COLO829 (cell line): Measurements from ENCODE around the gene COL18A1.
"Not testable (repeated sequence)": the region's sequence is repeated elsewhere in the genome, so short reads cannot be mapped to it uniquely, and the experiment has no call there.

ENCODE experiments used
- DNase-seq: peaks from one replicate; pipeline ENCODE4 v3.0.0; 2012; ENCODE audit warnings: low spot score

The COL18A1 gene

GRCh38 chr21:45522381-45522780 is 117.4 kb downstream of the COL18A1 start:
- no peak for DNase-seq

- DNase-seq = no peak
These were observed 118.0 kb downstream of the COL18A1 start for GRCh38 chr21:45522986-45523385.

- no peak for DNase-seq
These were observed 118.6 kb downstream of the COL18A1 start for GRCh38 chr21:45523411-45524101.

- no peak for DNase-seq
These were observed 119.8 kb downstream of the COL18A1 start for GRCh38 chr21:45524756-45525152.

GRCh38 chr21:45525153-45525909 is 120.4 kb downstream of the COL18A1 start:
- no peak for DNase-seq

GRCh38 chr21:45525910-45526306 is 120.9 kb downstream of the COL18A1 start:
- no peak for DNase-seq

GRCh38 chr21:45527151-45527999 is 122.4 kb downstream of the COL18A1 start:
- DNase-seq = not testable (repeated sequence)

- no peak for DNase-seq
These were observed 123.2 kb downstream of the COL18A1 start for GRCh38 chr21:45528028-45528705.

- DNase-seq = no peak
These were observed 124.2 kb downstream of the COL18A1 start for GRCh38 chr21:45528981-45529784.

- DNase-seq = no peak
These were observed 124.9 kb downstream of the COL18A1 start for GRCh38 chr21:45529785-45530422.

GRCh38 chr21:45530423-45531113 is 125.6 kb downstream of the COL18A1 start:
- no peak for DNase-seq

GRCh38 chr21:45531114-45531392 is 126.1 kb downstream of the COL18A1 start:
- not testable (repeated sequence) for DNase-seq

- no peak for DNase-seq
These were observed 126.6 kb downstream of the COL18A1 start for GRCh38 chr21:45531393-45532215.

- DNase-seq = no peak
These were observed 127.9 kb downstream of the COL18A1 start for GRCh38 chr21:45532826-45533360.

GRCh38 chr21:45533361-45533845 is 128.4 kb downstream of the COL18A1 start:
- no peak for DNase-seq

- DNase-seq = no peak
These were observed 129.1 kb downstream of the COL18A1 start for GRCh38 chr21:45533846-45534635.

GRCh38 chr21:45534636-45535331 is 129.8 kb downstream of the COL18A1 start:
- no peak for DNase-seq
